GM10847 (cell line): Measurements from ENCODE around the gene PSME3IP1.

Experiments used
- POLR2A ChIP-seq: IDR thresholded peaks from 2 replicates; pipeline ENCODE4 v1.6.1; 2011; ENCODE audit not compliant: insufficient read length; ENCODE audit errors: extremely low read depth

The PSME3IP1 gene

DNA sequence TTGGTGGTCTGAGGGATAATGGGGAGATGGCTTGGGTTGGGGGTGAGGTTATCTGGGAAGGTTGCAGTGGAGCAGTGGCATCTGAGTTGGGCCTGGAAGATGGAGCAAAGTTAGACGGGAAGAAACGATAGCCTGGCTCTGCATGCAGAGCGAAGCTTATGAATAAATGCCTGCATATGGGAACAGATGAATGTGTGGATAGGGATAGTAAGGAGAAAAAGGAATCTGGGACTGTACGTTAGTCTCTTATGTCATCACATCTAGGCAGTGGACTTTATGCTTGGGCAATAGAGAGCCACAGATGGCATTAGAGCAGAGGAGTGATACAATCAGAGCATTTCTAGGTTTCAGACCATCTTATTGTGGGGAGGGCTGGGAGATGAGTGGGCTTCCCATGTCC is 60.5 kb downstream of the PSME3IP1 start:
- TF ChIP-seq POLR2A, result no peak

GRCh38 chr16:57123974-57124674 is 61.7 kb downstream of the PSME3IP1 start:
- no peak for TF ChIP-seq POLR2A

DNA sequence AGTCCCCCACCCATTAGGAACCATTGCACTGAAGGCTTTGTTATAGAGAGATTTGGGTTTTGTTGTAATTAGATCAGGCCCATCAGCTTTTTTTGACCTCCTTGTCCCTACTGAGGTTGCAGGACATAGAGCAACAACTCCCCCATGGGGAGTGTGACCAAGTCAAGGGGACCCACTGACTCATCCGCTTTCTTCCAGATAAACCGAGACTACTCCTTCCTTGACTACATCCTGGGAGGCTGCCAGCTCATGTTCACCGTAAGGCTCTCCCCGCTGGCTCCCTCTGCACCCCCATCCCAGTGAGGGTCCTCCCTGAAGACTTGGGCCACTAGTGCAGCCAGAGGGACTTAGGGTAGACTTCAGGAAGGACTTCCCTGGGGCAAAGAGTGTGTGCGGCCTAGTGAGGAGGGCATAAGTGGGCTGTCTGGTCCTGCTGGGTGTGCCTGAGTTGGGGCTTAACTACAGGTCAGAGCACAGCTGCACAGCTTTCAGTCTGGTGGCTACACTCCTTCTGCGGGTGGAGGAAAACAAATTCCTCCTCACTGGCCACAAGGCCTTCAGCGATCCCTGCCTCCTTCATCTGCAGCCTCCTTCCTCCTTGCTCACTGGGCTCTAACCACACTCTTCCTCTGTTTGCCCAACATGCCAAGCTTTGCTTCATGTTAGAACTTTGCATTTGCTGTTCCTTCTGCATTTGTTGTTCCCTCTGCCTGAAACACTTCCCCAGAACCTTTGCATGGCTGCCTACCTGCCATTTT is 62.4 kb downstream of the PSME3IP1 start:
- TF ChIP-seq POLR2A, result no peak

DNA sequence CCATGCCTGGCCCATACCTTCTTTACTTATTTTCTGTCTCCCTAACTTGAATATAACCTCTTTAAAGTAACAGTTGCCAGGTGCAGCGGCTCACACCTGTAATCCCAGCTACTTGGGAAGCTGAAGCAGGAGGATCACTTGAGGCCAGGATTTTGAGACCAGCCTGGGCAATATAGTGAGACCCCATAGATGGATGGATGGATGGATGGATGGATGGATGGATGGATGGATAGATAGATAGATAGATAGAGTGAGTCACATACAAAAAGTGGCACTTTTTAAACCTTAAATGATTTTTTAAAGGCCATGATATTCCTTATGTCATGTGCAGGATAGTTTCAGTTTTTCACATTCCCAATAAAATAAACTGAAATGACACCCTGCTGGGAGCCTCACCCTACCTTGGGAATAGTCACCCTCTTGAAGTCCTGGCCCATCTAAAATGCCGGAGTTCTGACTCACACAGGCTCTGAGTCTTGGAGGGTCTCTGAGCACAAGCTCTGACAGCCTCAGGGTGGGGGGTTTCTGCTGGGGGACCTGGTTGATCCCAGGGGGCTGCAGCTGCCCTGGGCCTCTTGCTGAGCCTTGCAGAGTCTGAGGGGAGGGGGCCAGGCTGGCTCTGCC is 67.3 kb downstream of the PSME3IP1 start:
- no peak for TF ChIP-seq POLR2A

DNA sequence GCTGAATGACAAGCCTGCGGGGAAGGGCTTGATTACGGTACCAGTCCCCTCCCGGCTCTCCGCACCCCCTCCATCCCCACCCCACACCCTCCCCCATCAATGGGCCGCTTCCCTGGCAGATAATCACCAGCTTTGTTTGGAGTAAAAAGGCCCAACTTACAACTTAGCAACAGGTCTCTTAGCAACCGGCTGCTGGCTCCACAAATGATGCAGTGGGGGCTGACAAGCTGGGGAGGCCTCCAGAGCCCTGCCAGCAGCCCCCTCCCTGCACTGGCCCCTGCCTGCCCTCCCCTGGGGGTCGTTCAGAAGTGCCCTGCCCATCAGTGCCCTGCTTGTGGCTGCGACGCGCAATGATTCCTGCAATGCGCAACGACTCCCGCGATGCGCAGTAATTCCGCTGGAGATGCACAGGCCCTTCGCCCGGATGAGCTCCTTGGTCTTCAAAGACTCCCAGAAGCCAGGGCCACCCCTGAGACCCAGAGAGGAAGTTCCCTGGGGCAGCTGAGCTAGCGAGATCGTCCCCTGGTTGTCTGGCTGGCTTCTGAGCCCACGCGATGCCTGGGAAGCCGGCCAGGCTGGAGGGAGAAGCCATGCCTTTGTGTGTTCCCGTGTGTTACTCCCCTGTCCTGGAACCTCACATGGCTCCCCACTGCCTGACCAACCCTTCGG is 70.2 kb downstream of the PSME3IP1 start:
- no peak for TF ChIP-seq POLR2A

DNA sequence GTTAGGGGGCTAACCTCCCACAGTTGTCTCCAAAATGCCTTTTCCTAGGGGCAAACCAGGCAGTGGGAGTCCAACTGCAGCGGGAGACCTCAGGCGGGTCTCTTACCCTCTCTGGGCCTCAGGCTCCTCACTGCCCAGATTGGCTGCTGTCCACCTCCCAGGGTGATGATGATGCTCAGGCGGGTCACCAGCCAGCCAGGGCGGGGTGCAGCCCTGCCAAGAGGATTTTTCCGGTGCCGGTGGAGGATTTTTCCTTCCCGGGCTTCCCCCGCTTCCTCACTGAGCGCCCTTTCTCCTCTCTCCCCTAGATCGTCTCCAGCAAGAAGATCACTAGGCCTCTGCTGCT is 70.7 kb downstream of the PSME3IP1 start:
- no peak for TF ChIP-seq POLR2A

DNA sequence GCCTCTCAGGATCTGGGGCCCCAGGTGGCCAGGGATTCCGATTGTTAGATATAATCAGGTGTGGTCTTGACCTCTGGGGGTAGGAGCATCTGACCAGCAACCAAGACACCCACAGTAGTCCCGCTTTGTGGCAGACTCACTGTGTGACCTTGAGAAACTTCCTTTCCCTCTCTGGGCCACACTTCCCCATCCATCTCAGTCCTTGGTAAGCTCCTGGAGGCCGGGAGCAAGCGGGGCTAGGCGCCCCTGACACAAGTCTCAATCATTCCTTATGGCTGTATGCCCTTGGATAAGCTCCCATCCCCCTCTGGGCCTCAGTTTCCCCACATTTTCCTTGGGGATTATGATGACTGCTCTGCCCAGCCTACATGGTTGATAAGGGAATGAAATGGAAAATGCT is 72.2 kb downstream of the PSME3IP1 start:
- no peak for TF ChIP-seq POLR2A

GRCh38 chr16:57113042-57113453 is 72.8 kb downstream of the PSME3IP1 start:
- no peak for TF ChIP-seq POLR2A

DNA sequence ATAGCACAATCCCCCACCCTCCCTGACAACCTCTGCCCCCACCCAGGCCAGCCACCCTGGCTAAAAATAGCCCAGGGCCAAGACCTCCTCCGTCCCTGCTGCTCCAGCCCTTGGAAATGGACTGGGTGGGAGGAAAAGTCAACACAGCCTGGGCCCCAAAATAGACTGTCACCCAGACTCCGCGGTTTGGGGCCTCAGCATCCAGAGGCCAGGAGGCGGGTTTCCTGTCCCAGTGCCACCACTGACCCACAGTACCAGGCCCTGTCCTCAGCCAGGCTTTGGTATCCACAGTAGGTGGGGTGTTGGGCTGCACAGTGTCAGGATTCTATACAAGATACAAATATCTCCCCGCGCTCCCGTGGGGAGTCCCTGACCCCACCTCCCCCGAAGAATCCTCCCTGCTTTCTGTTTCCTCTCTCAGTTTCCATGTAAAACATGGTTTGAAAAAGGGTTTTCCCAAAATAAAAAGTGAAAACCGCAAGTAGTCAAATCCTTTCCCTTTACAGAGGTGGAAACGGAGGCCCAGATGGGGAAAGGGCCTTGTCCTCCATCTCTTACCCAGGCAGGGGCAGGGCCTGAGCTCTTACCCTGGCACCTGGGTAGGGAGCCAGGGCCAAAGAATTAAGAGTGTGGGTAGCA is 73.3 kb downstream of the PSME3IP1 start:
- TF ChIP-seq POLR2A, result no peak

GRCh38 chr16:57111420-57111819 is 74.4 kb downstream of the PSME3IP1 start:
- no peak for TF ChIP-seq POLR2A

GRCh38 chr16:57110937-57111336 is 74.9 kb downstream of the PSME3IP1 start:
- TF ChIP-seq POLR2A, result no peak

DNA sequence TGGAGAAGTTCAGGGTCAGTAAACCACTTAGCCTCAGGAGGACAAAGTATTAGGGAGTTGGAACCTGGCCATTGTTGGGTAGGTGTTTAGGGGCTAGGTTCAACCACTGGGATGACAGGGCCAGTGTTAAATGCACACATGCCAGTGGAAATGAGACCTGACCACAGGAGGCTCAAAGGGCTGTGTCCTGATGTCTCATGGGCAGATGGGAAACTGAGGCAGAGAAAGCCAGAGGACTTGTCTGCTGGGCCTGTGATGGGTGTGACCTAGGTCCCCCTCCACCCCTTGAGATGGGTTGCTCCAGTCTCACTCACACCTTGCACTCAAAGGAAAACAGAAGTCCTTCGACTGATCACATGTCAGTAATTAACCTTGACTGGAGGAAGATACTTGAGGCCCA is 77.4 kb downstream of the PSME3IP1 start:
- no peak for TF ChIP-seq POLR2A

DNA sequence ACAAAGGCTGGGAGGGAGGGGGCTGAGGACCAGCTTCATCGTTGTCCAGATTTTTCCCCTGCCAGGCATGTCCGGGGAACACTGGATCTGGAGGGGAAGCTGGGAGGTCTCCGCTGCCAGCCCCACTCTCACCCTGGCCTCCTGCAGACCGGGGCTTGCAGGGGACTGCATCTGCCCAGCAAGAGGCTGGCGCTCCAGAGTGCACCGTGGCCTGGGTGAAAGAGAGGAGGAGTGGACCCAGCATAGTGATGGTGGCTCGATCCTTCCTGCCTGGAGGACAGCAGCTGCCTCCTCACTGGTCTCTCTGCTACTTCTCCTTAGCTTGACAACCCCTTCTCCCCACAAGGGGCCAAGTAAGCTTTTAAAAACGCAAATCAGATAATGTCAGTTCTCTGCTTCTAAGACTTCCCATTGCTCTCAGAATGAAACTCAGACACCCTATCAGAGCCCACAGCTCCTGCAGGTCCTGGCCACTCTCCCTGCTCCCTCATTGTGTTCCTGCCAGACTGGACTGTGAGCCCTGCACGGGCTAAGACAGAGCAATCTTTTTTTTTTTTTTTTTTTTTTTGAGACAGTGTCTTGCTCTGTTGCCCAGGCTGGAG is 78.4 kb downstream of the PSME3IP1 start:
- TF ChIP-seq POLR2A, result no peak

DNA sequence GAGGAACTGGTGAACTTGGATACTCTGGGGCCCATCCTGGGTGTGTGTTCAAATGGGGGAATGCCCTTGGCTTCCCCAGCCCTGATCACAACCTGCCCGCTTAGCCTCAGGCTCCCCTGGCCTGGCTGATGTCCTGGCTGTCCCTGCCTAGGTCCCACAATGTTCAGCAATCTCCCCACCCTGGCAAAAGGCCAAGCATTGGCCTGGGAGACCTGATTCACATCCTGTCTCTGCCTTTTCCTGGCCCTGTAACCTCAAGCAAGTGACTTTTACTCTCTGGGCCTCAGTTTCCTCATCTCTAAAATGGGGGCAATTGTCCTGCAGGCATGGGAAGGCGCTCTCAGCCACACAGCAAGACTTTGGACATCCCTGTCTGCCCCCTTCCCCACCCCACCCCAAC is 79.1 kb downstream of the PSME3IP1 start:
- TF ChIP-seq POLR2A, result no peak

DNA sequence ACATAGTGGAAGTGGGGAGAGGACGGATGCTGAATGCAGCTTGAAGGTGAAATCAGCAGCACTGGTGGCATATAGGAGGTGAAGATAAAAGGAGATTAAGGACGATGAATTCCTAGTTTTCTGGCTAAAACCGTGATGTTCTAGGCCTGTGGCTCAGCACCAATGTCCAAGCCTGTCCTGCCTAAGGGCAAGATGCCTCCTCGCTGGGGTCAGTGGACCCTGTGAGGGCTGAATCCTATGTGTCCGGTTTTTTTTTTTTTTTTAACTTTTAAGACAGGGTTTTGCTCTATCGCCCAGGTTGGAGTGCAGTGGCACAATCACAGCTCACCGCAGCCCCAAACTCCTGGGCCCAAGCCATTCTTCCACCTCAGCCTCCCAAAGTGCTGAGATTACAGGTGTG is 80.7 kb downstream of the PSME3IP1 start:
- no peak for TF ChIP-seq POLR2A

DNA sequence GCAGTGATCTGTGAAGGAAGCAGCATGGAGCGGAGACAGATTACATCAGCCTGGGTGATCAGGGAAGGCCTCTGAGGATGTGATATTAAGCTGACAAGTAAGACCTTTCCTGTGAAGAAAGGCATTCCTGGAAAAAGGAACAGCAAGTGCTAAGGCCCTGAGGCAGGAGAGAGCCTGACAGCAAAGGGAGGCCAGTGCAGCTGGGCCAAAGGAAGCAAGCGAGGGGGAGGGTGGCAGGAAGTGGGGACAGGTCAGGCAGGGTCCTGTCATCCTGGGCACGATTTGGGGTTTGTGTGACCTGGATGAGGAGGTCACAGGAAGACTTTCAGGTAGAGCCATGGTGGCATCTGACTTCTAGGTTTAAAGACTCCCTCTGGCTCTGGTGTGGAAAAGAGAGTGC is 81.1 kb downstream of the PSME3IP1 start:
- no peak for TF ChIP-seq POLR2A
